Loucy (cell line): ENCODE measurements around the gene KDM4C.

Source experiments
- H2AFZ ChIP-seq: fragments of 200-600 bp; sonication (generic); 2 replicates; pipeline ENCODE4 v1.6.0; 2016; ENCODE audit warnings: antibody characterized with exemption, mild to moderate bottlenecking, low read length, moderate library complexity
- H3F3A ChIP-seq: fragments of 200-600 bp; 2 replicates; pipeline ENCODE4 v1.6.0; 2016; ENCODE audit warnings: antibody characterized with exemption, low read depth, mild to moderate bottlenecking
- H3K27me3 ChIP-seq: fragments of 200-600 bp; sonication (generic); 2 replicates; pipeline ENCODE4 v1.6.1; 2014; ENCODE audit warnings: low read length, mild to moderate bottlenecking; ENCODE audit not compliant: insufficient read depth, poor library complexity, severe bottlenecking
- H3K36me3 ChIP-seq: fragments of 200-600 bp; sonication (generic); 2 replicates; pipeline ENCODE4 v1.6.1; 2016; ENCODE audit warnings: low read length; ENCODE audit not compliant: insufficient read depth
- H3K4me1 ChIP-seq: fragments of 200-600 bp; sonication (generic); 2 replicates; pipeline ENCODE4 v1.5.1; 2014; ENCODE audit warnings: low read length, mild to moderate bottlenecking; ENCODE audit not compliant: insufficient read depth, poor library complexity, severe bottlenecking
- H3K4me2 ChIP-seq: fragments of 200-600 bp; sonication (generic); 2 replicates; pipeline ENCODE4 v1.6.0; 2014; ENCODE audit warnings: antibody characterized with exemption, low read length, low read depth, mild to moderate bottlenecking; ENCODE audit not compliant: poor library complexity, severe bottlenecking
- H3K4me3 ChIP-seq: fragments of 200-600 bp; sonication (generic); 2 replicates; pipeline ENCODE4 v1.5.1; 2014; ENCODE audit warnings: low read length, mild to moderate bottlenecking, mixed read lengths; ENCODE audit not compliant: poor library complexity, severe bottlenecking
- H3K79me2 ChIP-seq: fragments of 200-600 bp; sonication (generic); 2 replicates; pipeline ENCODE4 v1.6.1; 2014; ENCODE audit warnings: low read length; ENCODE audit not compliant: insufficient read depth
- H3K9ac ChIP-seq: fragments of 200-600 bp; sonication (generic); 2 replicates; pipeline ENCODE4 v1.6.0; 2014; ENCODE audit warnings: mild to moderate bottlenecking, low read depth, low read length, moderate library complexity; ENCODE audit not compliant: poor library complexity, severe bottlenecking
- H3K9me2 ChIP-seq: fragments of 200-600 bp; sonication (generic); replicated peaks from 2 replicates; pipeline ENCODE4 v1.6.1; 2016; ENCODE audit warnings: low read depth, low read length, mixed read lengths
- H3K9me3 ChIP-seq: fragments of 200-600 bp; sonication (generic); 2 replicates; pipeline ENCODE4 v1.6.1; 2014; ENCODE audit warnings: mild to moderate bottlenecking, antibody characterized with exemption, low read length, low read depth; ENCODE audit not compliant: insufficient read depth
- H4K20me1 ChIP-seq: fragments of 200-600 bp; sonication (generic); 2 replicates; pipeline ENCODE4 v1.6.0; 2014; ENCODE audit warnings: antibody characterized with exemption, low read length, mild to moderate bottlenecking; ENCODE audit not compliant: insufficient read depth, poor library complexity, severe bottlenecking
- EZH2phosphoT487 ChIP-seq: fragments of 200-600 bp; IDR thresholded peaks from 2 replicates; pipeline ENCODE4 v1.6.1; 2018; ENCODE audit warnings: antibody characterized with exemption, mild to moderate bottlenecking, moderate library complexity, borderline replicate concordance
- TF ChIP-seq, protein P1 (sequence below): fragments of 200-600 bp; sonication (generic); conservative IDR thresholded peaks from 2 replicates; pipeline ENCODE4 v1.5.1; 2014; ENCODE audit warnings: mild to moderate bottlenecking, antibody characterized with exemption, low read length

The KDM4C gene

DNA sequence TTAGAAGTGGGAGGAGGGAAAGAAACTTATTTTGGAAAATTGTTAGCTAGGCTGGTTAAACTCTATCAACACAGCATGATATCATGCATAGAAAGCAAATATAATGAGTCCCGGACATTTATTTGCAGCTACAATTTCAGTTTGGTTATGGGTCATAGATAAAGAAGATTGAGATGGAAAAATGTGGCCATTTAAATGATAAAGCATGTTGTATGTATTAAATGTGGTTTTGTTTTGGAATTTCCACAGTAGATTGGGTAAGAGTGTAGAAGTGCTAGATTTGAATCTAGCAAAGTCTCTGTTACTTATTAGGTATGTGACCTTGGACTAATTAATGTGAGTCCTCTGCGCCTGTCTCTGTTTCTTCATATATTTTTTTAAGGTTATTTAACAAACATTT is 217.4 kb downstream of the KDM4C start:
- Histone ChIP-seq H4K20me1 (no peaks in the 10 kb centered on the region), H3F3A (no peaks in the 10 kb centered on the region), H3K4me3 (no peak overlapping the region), H3K79me2 (no peaks in the 10 kb centered on the region), H3K9ac (no peak overlapping the region), H3K9me2 (no peaks in the 10 kb centered on the region), H3K4me1 (peaks cover 5% of the 10 kb centered on the region), H2AFZ (no peak overlapping the region), H3K36me3 (no peaks in the 10 kb centered on the region; the same call in 1 of the 2 replicates), H3K9me3 (no peaks in the 10 kb centered on the region), H3K4me2 (no peak overlapping the region), H3K27me3 (no peaks in the 10 kb centered on the region)
- TF ChIP-seq, protein P1, sequence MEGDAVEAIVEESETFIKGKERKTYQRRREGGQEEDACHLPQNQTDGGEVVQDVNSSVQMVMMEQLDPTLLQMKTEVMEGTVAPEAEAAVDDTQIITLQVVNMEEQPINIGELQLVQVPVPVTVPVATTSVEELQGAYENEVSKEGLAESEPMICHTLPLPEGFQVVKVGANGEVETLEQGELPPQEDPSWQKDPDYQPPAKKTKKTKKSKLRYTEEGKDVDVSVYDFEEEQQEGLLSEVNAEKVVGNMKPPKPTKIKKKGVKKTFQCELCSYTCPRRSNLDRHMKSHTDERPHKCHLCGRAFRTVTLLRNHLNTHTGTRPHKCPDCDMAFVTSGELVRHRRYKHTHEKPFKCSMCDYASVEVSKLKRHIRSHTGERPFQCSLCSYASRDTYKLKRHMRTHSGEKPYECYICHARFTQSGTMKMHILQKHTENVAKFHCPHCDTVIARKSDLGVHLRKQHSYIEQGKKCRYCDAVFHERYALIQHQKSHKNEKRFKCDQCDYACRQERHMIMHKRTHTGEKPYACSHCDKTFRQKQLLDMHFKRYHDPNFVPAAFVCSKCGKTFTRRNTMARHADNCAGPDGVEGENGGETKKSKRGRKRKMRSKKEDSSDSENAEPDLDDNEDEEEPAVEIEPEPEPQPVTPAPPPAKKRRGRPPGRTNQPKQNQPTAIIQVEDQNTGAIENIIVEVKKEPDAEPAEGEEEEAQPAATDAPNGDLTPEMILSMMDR: no peak
- no peak for TF ChIP-seq EZH2phosphoT487

DNA sequence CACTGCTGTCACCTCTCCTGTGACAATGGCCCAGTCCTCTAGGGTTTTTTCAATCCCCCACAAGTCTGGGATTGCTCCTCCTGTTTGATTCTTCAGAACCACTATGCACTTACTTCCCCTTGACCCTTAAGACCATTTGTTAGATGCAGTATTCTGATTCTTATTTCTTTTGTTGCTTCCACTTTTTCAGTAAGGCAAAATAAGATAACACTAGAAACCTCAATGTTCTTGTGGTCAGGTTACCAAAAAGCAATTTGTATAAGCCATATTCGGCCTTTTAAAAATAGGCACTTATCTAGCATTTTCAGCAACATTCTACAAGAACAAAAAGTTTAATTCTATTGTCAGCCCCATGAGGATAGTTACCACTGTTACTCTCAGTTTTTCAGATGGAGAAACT is 220.0 kb downstream of the KDM4C start:
- Histone ChIP-seq H3K9ac (no peak overlapping the region), H3K36me3 (peaks cover 14% of the 10 kb centered on the region; the same call in 1 of the 2 replicates)
- TF ChIP-seq, protein P1: no peak

DNA sequence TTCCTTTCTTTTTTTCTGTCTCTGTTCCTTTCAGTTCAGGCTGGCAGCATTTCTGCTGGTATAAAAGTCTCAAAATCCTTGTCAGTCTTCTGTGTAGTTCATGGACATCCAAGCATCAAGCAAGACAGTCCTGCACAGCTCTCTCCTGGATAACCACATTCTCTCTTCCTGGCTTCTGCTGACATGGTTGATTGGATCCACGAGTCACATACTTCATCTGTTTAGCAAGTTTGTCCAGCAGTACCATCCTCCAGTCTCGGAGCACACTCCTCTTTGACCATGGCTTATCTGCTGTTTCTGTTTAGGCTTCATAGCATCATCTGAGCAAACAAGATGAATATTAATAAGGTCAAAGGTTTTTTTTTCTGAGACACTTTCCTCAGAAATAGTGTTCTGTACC is 220.8 kb downstream of the KDM4C start:
- TF ChIP-seq EZH2phosphoT487: no peak
- TF ChIP-seq, protein P1: no peak
- Histone ChIP-seq H3K4me3 (no peak overlapping the region), H4K20me1 (no peaks in the 10 kb centered on the region), H3K4me2 (no peak overlapping the region), H3K9me2 (no peaks in the 10 kb centered on the region), H2AFZ (no peak overlapping the region), H3K4me1 (peaks cover 3% of the 10 kb centered on the region), H3F3A (no peaks in the 10 kb centered on the region), H3K9ac (no peak overlapping the region), H3K79me2 (no peaks in the 10 kb centered on the region), H3K27me3 (no peaks in the 10 kb centered on the region), H3K36me3 (peaks cover 21% of the 10 kb centered on the region; the same call in 1 of the 2 replicates), H3K9me3 (no peaks in the 10 kb centered on the region)

More for the DNA sequence above, 220.0 kb downstream of the KDM4C start:
- H2AFZ ChIP-seq: no peak overlapping the region
- H4K20me1 ChIP-seq: no peaks in the 10 kb centered on the region
- H3K9me2 ChIP-seq: no peaks in the 10 kb centered on the region
- H3K9me3 ChIP-seq: no peaks in the 10 kb centered on the region
- H3K4me3 ChIP-seq: no peak overlapping the region
- no peak overlapping the region for H3K4me2 ChIP-seq
- H3K79me2 ChIP-seq: no peaks in the 10 kb centered on the region
- no peaks in the 10 kb centered on the region for H3K27me3 ChIP-seq
- H3F3A ChIP-seq: no peaks in the 10 kb centered on the region
- H3K4me1 ChIP-seq: peaks cover 3% of the 10 kb centered on the region
